T-helper 17 cell (primary cell): ENCODE measurements around the gene GRID2. TPM values are rescaled to one million over a fixed set of nuclear protein-coding genes. Genes with fewer than 3 reads are reported as not detected.
"Not testable (repeated sequence)": the region's sequence is repeated elsewhere in the genome, so short reads cannot be mapped to it uniquely, and the experiment has no call there.

Source experiments
- ATAC-seq: fragments of 150-1000 bp; cut with Tn5 transposase; 2 replicates; pipeline ENCODE4 v1.10.0; 2021; ENCODE audit warnings: mild to moderate bottlenecking, moderate library complexity
- DNase-seq, 3 donors: peaks; one replicate each; pipeline versions ENCODE4 v3.0.0 to v3.0.0-alpha.2; 2020 to 2021
- H3K9me3 ChIP-seq: one replicate; pipeline ENCODE4 v1.7.0; 2013; ENCODE audit warnings: low read length, mild to moderate bottlenecking; ENCODE audit not compliant: control insufficient read depth, poor library complexity, severe bottlenecking
- H3K27ac Mint-ChIP-seq: one replicate; pipeline ENCODE4 v1.8.0; 2022; ENCODE audit warnings: mild to moderate bottlenecking, moderate library complexity, mixed read lengths
- H3K27me3 Mint-ChIP-seq: one replicate; pipeline ENCODE4 v1.8.0; 2022; ENCODE audit warnings: mixed read lengths
- H3K36me3 Mint-ChIP-seq: one replicate; pipeline ENCODE4 v1.8.0; 2022; ENCODE audit warnings: low read depth, mixed read lengths
- H3K4me1 Mint-ChIP-seq: one replicate; pipeline ENCODE4 v1.8.0; 2022; ENCODE audit warnings: mild to moderate bottlenecking, mixed read lengths
- H3K4me3 Mint-ChIP-seq: one replicate; pipeline ENCODE4 v1.8.0; 2022; ENCODE audit warnings: mild to moderate bottlenecking, moderate library complexity, mixed read lengths
- total RNA-seq, 4 donors: library from RNA in 2 of 4; stranded (reverse) in 2 of 4; gene quantifications; one replicate each; pipeline ENCODE4 v1.2.3 and lab custom pipeline; 2022 to 2026

Gene GRID2
- total RNA-seq, 2 donors from 2014 or later: not detected

- H3K36me3 Mint-ChIP-seq: no peaks in the 10 kb centered on the region
- DNase-seq (no peak), ATAC-seq (no peak)
- no peak overlapping the region for H3K4me3 Mint-ChIP-seq
- no peaks in the 10 kb centered on the region for H3K9me3 ChIP-seq
- H3K27ac Mint-ChIP-seq: no peak overlapping the region
- H3K27me3 Mint-ChIP-seq: no peaks in the 10 kb centered on the region
- H3K4me1 Mint-ChIP-seq: no peaks in the 10 kb centered on the region
Measured at GRCh38 chr4:93654211-93654610, 1350.4 kb downstream of the GRID2 start.

DNA sequence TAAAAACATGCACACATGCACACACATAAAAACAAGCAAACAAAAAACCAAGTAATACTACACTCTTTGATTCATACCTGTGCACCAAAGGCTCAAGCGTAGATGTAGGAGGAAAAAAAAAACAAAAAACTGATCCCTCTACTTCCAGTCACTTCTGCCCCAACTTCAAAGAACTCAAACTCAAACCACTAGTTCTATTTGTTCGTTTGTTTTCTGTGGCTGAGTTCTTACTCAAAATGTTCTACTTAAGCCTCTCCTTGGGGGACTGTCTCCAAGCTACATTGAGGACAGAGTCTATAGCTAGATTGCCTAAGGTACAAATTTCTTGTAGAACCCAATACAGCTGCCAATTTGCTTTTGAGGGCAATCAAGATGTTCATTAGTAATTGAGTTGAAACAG is 1353.8 kb downstream of the GRID2 start:
- H3K36me3 Mint-ChIP-seq: no peaks in the 10 kb centered on the region

DNA sequence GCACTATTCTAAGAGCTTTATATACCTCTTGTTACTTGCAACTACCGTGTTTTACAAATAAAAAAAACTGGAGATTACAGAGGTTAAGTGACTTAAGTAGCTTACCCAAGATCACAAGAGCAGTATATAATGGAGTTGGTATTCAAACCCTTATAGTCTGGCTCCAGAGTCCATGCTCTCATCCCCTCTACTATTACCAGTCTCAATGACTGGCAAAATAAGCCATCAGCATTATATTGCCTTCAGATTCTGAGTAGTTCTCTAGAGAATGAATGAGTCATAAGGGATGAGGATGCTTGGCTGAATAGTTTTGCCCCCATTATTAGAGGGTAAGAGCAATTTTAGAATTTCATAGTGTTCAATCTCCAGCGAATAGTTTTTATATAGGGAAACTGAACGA is 1354.7 kb downstream of the GRID2 start:
- no peak overlapping the region for H3K4me3 Mint-ChIP-seq

More for the DNA sequence above, 1353.8 kb downstream of the GRID2 start:
- DNase-seq (no peak), ATAC-seq (no peak)
- H3K4me1 Mint-ChIP-seq: no peaks in the 10 kb centered on the region
- no peaks in the 10 kb centered on the region for H3K9me3 ChIP-seq
- H3K27ac Mint-ChIP-seq: no peak overlapping the region
- no peaks in the 10 kb centered on the region for H3K27me3 Mint-ChIP-seq
- no peak overlapping the region for H3K4me3 Mint-ChIP-seq

GRCh38 chr4:93659629-93660028 is 1355.9 kb downstream of the GRID2 start:
- DNase-seq (no peak), ATAC-seq (no peak)
- Mint-ChIP-seq H3K27me3 (no peaks in the 10 kb centered on the region), H3K4me1 (no peaks in the 10 kb centered on the region), H3K36me3 (no peaks in the 10 kb centered on the region), H3K27ac (no peak overlapping the region), H3K4me3 (no peak overlapping the region)
- no peaks in the 10 kb centered on the region for H3K9me3 ChIP-seq

More for the DNA sequence above, 1354.7 kb downstream of the GRID2 start:
- H3K9me3 ChIP-seq: no peaks in the 10 kb centered on the region
- Mint-ChIP-seq H3K36me3 (no peaks in the 10 kb centered on the region), H3K27me3 (no peaks in the 10 kb centered on the region), H3K4me1 (no peaks in the 10 kb centered on the region), H3K27ac (no peak overlapping the region)
- ATAC-seq: no peak
- DNase-seq: no peak

GRCh38 chr4:93660036-93660435 is 1356.3 kb downstream of the GRID2 start:
- H3K27me3 Mint-ChIP-seq: no peaks in the 10 kb centered on the region
- no peak overlapping the region for H3K4me3 Mint-ChIP-seq
- no peaks in the 10 kb centered on the region for H3K36me3 Mint-ChIP-seq
- ATAC-seq (no peak), DNase-seq (no peak)
- H3K27ac Mint-ChIP-seq: no peak overlapping the region
- H3K9me3 ChIP-seq: no peaks in the 10 kb centered on the region
- H3K4me1 Mint-ChIP-seq: no peaks in the 10 kb centered on the region

DNA sequence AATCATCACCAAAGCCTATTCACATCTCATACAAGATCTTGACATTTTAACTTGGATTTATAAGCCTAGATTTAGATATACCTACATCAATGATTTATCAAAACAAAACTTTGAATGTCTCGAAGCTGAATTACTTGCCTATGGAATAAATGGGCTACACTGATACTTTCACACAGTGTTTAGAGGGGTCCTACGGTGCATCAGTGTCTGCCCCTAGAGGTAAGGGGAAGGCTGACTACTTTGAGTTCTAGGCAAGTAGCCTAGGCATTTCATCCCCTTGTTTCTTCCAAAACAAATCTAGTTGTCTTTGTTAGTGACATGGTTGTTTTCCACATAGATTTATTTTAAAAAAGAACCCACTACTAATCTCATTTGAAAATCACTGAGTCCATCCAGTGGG is 1366.7 kb downstream of the GRID2 start:
- no peak overlapping the region for H3K27ac Mint-ChIP-seq
- no peaks in the 10 kb centered on the region for H3K36me3 Mint-ChIP-seq
- no peak overlapping the region for H3K4me3 Mint-ChIP-seq
- no peak for DNase-seq
- ATAC-seq: no peak
- H3K27me3 Mint-ChIP-seq: no peaks in the 10 kb centered on the region
- no peaks in the 10 kb centered on the region for H3K4me1 Mint-ChIP-seq
- no peaks in the 10 kb centered on the region for H3K9me3 ChIP-seq

- Mint-ChIP-seq H3K27ac (no peak overlapping the region), H3K36me3 (no peaks in the 10 kb centered on the region), H3K4me1 (no peaks in the 10 kb centered on the region), H3K4me3 (no peak overlapping the region), H3K27me3 (no peaks in the 10 kb centered on the region)
- DNase-seq (no peak), ATAC-seq (no peak)
- H3K9me3 ChIP-seq: no peaks in the 10 kb centered on the region
Measured at GRCh38 chr4:93671093-93671492, 1367.3 kb downstream of the GRID2 start.

DNA sequence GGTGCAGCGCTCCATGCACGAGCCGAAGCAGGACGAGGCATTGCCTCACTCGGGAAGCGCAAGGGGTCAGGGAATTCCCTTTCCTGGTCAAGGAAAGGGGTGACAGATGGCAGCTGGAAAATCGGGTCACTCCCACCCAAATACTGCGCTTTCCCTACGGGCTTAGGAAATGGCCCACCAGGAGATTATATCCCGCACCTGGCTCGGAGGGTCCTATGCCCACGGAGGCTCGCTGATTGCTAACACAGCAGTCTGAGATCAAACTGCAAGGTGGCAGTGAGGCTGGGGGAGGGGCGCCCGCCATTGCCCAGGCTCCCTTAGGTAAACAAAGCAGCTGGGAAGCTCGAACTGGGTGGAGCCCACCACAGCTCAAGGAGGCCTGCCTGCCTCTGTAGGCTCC is 1373.2 kb downstream of the GRID2 start:
- not testable (repeated sequence) for H3K9me3 ChIP-seq, H3K36me3 Mint-ChIP-seq, ATAC-seq, DNase-seq, H3K4me3 Mint-ChIP-seq, H3K27ac Mint-ChIP-seq, H3K27me3 Mint-ChIP-seq, H3K4me1 Mint-ChIP-seq

- no peak for DNase-seq
- H3K27me3 Mint-ChIP-seq: no peaks in the 10 kb centered on the region
- no peaks in the 10 kb centered on the region for H3K4me1 Mint-ChIP-seq
- H3K4me3 Mint-ChIP-seq: no peak overlapping the region
- no peak overlapping the region for H3K27ac Mint-ChIP-seq
- H3K36me3 Mint-ChIP-seq: no peaks in the 10 kb centered on the region
- no peaks in the 10 kb centered on the region for H3K9me3 ChIP-seq
- no peak for ATAC-seq
Measured at GRCh38 chr4:93684571-93684970, 1380.8 kb downstream of the GRID2 start.

DNA sequence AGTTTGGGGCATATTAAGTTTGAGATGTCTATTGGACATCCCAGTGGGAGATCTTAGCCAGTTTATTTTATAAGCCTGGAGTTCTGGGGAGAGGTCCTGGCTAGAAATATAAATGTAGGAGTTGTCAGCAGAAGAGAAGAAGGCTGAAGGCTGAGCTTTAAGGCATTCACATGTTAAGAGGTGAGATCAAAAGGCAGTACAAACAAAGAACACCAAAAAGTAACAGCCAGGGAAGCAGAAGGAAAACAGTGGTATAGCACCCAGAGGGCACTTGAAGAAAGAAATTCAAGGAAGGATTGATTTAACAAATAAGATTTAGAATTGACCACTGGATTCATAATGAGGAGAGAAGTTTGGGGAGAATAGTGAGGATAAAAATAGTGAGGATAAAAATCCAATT is 1383.5 kb downstream of the GRID2 start:
- H3K36me3 Mint-ChIP-seq: no peaks in the 10 kb centered on the region
- no peaks in the 10 kb centered on the region for H3K27me3 Mint-ChIP-seq
- H3K9me3 ChIP-seq: no peaks in the 10 kb centered on the region
- DNase-seq (no peak), ATAC-seq (no peak)
- no peaks in the 10 kb centered on the region for H3K4me1 Mint-ChIP-seq
- H3K27ac Mint-ChIP-seq: no peak overlapping the region
- H3K4me3 Mint-ChIP-seq: no peak overlapping the region

DNA sequence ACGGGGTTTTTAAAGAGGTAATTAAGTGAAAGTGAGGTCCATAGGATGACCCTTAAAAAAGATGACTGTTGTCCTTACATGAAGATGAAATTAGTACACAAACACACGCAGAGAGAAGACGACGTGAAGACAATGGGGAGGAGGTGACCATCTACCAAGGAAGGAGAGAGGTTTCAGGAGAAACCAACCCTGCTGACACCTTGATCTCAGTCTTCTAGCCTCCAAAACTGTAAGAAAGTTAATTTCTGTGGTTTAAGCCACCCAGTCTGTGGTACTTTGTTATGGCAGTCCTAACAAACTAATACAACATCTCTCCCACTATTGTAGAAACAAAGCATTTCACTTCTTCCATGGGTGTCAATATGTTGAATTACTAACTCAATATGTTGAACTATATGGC is 1385.2 kb downstream of the GRID2 start:
- ATAC-seq (no peak), DNase-seq (no peak)
- no peaks in the 10 kb centered on the region for H3K36me3 Mint-ChIP-seq
- no peaks in the 10 kb centered on the region for H3K4me1 Mint-ChIP-seq
- H3K27me3 Mint-ChIP-seq: no peaks in the 10 kb centered on the region
- H3K27ac Mint-ChIP-seq: no peak overlapping the region
- H3K4me3 Mint-ChIP-seq: no peak overlapping the region
- H3K9me3 ChIP-seq: no peaks in the 10 kb centered on the region

DNA sequence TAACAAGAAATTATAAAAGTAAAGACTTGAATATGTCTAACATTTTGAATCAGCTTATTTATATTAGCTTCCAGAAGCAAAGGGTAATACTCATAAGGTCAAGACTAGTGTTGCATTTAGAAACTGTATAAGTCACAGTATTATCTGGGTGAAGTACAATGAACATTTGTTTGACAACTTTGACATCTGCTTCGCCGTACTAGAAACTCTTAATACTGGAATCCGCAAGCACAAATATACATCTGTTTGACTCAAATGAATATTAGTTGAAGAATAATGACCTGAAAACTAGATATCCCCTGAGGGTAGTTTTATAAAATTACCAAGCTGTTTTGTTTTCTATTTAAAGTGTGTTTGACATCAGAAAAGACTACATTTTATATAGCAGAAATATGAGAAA is 1389.4 kb downstream of the GRID2 start:
- no peaks in the 10 kb centered on the region for H3K4me1 Mint-ChIP-seq
- DNase-seq: no peak
- no peak overlapping the region for H3K27ac Mint-ChIP-seq
- ATAC-seq: no peak
- H3K36me3 Mint-ChIP-seq: no peaks in the 10 kb centered on the region
- H3K9me3 ChIP-seq: no peaks in the 10 kb centered on the region
- no peak overlapping the region for H3K4me3 Mint-ChIP-seq
- no peaks in the 10 kb centered on the region for H3K27me3 Mint-ChIP-seq

GRCh38 chr4:93698686-93699085 is 1394.9 kb downstream of the GRID2 start:
- Mint-ChIP-seq H3K36me3 (no peaks in the 10 kb centered on the region), H3K4me1 (no peaks in the 10 kb centered on the region), H3K27me3 (no peaks in the 10 kb centered on the region), H3K4me3 (no peak overlapping the region), H3K27ac (no peak overlapping the region)
- ATAC-seq (no peak), DNase-seq (no peak)
- H3K9me3 ChIP-seq: no peaks in the 10 kb centered on the region

GRCh38 chr4:93700571-93700970 is 1396.8 kb downstream of the GRID2 start:
- Mint-ChIP-seq H3K27me3 (no peaks in the 10 kb centered on the region), H3K27ac (no peak overlapping the region), H3K36me3 (no peaks in the 10 kb centered on the region)

More at GRCh38 chr4:93700571-93700970, 1396.8 kb downstream of the GRID2 start:
- DNase-seq (no peak), ATAC-seq (no peak)
- H3K4me3 Mint-ChIP-seq: no peak overlapping the region
- H3K4me1 Mint-ChIP-seq: no peaks in the 10 kb centered on the region
- H3K9me3 ChIP-seq: no peaks in the 10 kb centered on the region
